Stimulated activated naive CD4-positive, alpha-beta T cell treated with Interleukin-2 at 50 U/mL for 16 hours (primary cell): ENCODE data around the gene CDC20.
A peak's percentile ranks its signal among the peaks of the same experiment; 100 is the strongest.
"Not testable (repeated sequence)": the region's sequence is repeated elsewhere in the genome, so short reads cannot be mapped to it uniquely, and the experiment has no call there.

Source experiments
- DNase-seq: peaks from one replicate; lab custom pipeline; 2025; lab: John Stamatoyannopoulos, UW

Gene CDC20

GRCh38 chr1:43383449-43383848 is 24.7 kb downstream of the CDC20 start:
- DNase-seq, result no peak

- no peak for DNase-seq
Measured at GRCh38 chr1:43386676-43387075, 27.9 kb downstream of the CDC20 start.

- DNase-seq, result no peak
Measured at GRCh38 chr1:43387976-43388599, 29.3 kb downstream of the CDC20 start.

GRCh38 chr1:43388613-43389012 is 29.8 kb downstream of the CDC20 start:
- no peak for DNase-seq

GRCh38 chr1:43389326-43390313 is 30.8 kb downstream of the CDC20 start, which contains the start of the genes MED8 and SZT2:
MED8 (minus strand) TSS chr1:43389800; CDS start chr1:43389764, 36 bp downstream.
SZT2 (plus strand) TSS chr1:43389899; CDS start chr1:43389969, 70 bp downstream.
- DNase-seq, result peak; percentile 92

- DNase-seq, result no peak
Measured at GRCh38 chr1:43392702-43393101, 33.9 kb downstream of the CDC20 start.

GRCh38 chr1:43395523-43395922 is 36.7 kb downstream of the CDC20 start:
- DNase-seq, result no peak

GRCh38 chr1:43396059-43396458 is 37.3 kb downstream of the CDC20 start:
- no peak for DNase-seq

GRCh38 chr1:43398227-43398626 is 39.4 kb downstream of the CDC20 start:
- no peak for DNase-seq

GRCh38 chr1:43400441-43400840 is 41.7 kb downstream of the CDC20 start:
- DNase-seq, result not testable (repeated sequence)

GRCh38 chr1:43402089-43402865 is 43.5 kb downstream of the CDC20 start:
- DNase-seq, result no peak

GRCh38 chr1:43404353-43404752 is 45.6 kb downstream of the CDC20 start:
- DNase-seq, result no peak

- DNase-seq, result no peak
Measured at GRCh38 chr1:43405219-43405875, 46.6 kb downstream of the CDC20 start.

- no peak for DNase-seq
Measured at GRCh38 chr1:43405876-43406234, 47.1 kb downstream of the CDC20 start.

- DNase-seq, result no peak
Measured at GRCh38 chr1:43410571-43410970, 51.8 kb downstream of the CDC20 start.
